Thyroid gland (tissue), 4 donors: ENCODE results near the gene EME1.

Experiments used
- POLR2A ChIP-seq, 2 donors: fragments of 450-650 bp; IDR thresholded peaks; one replicate each; pipeline ENCODE4 v1.6.1; 2017; ENCODE audit warnings: antibody characterized with exemption in 2 of 2, mild to moderate bottlenecking in 2 of 2, moderate library complexity in 1 of 2
- TF ChIP-seq, protein P1 (sequence below), 6 experiments: fragments of 200-600 bp in 3 of 6; fragments of 450-650 bp in 3 of 6; sonication (generic) in 3 of 6; IDR thresholded peaks; one replicate each; pipeline ENCODE4 v1.5.1; 2016 to 2019; ENCODE audit warnings: antibody characterized with exemption in 6 of 6, mild to moderate bottlenecking in 2 of 6, inconsistent platforms in 1 of 6, moderate library complexity in 1 of 6

- TF ChIP-seq, protein P1, sequence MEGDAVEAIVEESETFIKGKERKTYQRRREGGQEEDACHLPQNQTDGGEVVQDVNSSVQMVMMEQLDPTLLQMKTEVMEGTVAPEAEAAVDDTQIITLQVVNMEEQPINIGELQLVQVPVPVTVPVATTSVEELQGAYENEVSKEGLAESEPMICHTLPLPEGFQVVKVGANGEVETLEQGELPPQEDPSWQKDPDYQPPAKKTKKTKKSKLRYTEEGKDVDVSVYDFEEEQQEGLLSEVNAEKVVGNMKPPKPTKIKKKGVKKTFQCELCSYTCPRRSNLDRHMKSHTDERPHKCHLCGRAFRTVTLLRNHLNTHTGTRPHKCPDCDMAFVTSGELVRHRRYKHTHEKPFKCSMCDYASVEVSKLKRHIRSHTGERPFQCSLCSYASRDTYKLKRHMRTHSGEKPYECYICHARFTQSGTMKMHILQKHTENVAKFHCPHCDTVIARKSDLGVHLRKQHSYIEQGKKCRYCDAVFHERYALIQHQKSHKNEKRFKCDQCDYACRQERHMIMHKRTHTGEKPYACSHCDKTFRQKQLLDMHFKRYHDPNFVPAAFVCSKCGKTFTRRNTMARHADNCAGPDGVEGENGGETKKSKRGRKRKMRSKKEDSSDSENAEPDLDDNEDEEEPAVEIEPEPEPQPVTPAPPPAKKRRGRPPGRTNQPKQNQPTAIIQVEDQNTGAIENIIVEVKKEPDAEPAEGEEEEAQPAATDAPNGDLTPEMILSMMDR (IDR thresholded peaks at IDR 0.05): no peak
- TF ChIP-seq POLR2A (IDR thresholded peaks at IDR 0.05): no peak
These were observed 33.6 kb upstream of the EME1 start for GRCh38 chr17:50339381-50339780.
